Esophagus muscularis mucosa (tissue), 4 donors: ENCODE measurements around the gene ARAP3. TPM values are rescaled to one million over a fixed set of nuclear protein-coding genes. Genes with fewer than 3 reads are reported as not detected.
A peak's percentile ranks its signal among the peaks of the same experiment; 100 is the strongest.

ENCODE experiments used
- DNase-seq: peaks from one replicate; pipeline ENCODE4 v3.0.0-alpha.2; 2017; ENCODE audit errors: extremely low spot score
- H3K27ac ChIP-seq, 4 donors: fragments of 200-600 bp; sonication (generic); replicated peaks in 1 of 4; 1 replicate in 3 of 4; 2 replicates in 1 of 4; pipeline ENCODE4 v1.5.1; 2016 to 2019; ENCODE audit warnings: mild to moderate bottlenecking in 1 of 4
- H3K27me3 ChIP-seq, 4 donors: fragments of 200-600 bp; sonication (generic); one replicate each; pipeline versions ENCODE4 v1.5.1 to v1.6.0; 2016 to 2019
- H3K36me3 ChIP-seq, 4 donors: fragments of 200-600 bp; sonication (generic); one replicate each; pipeline ENCODE4 v1.5.1; 2016 to 2019
- H3K4me1 ChIP-seq, 4 donors: fragments of 200-600 bp; sonication (generic); one replicate each; pipeline ENCODE4 v1.5.1; 2016 to 2019
- H3K4me3 ChIP-seq, 4 donors: fragments of 200-600 bp; sonication (generic); 1 replicate in 2 of 4; 2 replicates in 2 of 4; pipeline ENCODE4 v1.5.1; 2016 to 2019; ENCODE audit warnings: mild to moderate bottlenecking in 4 of 4, moderate library complexity in 1 of 4
- H3K9me3 ChIP-seq, 4 donors: fragments of 200-600 bp; sonication (generic); 1 replicate in 3 of 4; 2 replicates in 1 of 4; pipeline ENCODE4 v1.5.1; 2016 to 2019
- EP300 ChIP-seq: sonication (generic); formaldehyde crosslinking; IDR thresholded peaks from one replicate; pipeline ENCODE4 v1.6.1; 2017; ENCODE audit warnings: antibody characterized with exemption
- POLR2A ChIP-seq: fragments of 450-650 bp; IDR thresholded peaks from one replicate; pipeline ENCODE4 v1.6.1; 2017; ENCODE audit warnings: antibody characterized with exemption, moderate library complexity, mild to moderate bottlenecking, low read depth
- POLR2AphosphoS5 ChIP-seq, 2 donors: sonication (generic); formaldehyde crosslinking; IDR thresholded peaks; one replicate each; pipeline ENCODE4 v1.6.1; 2017; ENCODE audit warnings: antibody characterized with exemption in 2 of 2
- WGBS: methylation state at CpG from one replicate; pipeline ENCODE4 v1.1.5; 2018; 5-methylcytosine and 5-hydroxymethylcytosine counted together
- intact Hi-C: fragments of 100-400 bp; cut with DNase I; formaldehyde crosslinking; loops from one replicate; pipeline ENCODE4 v1.15.1; 2023
- total RNA-seq, 4 donors: library from RNA; depleted of rRNA; stranded (reverse); fragments of >200 nt; gene quantifications; one replicate each; pipeline versions ENCODE4 v1.1.0 to v1.2.1, GENCODE V29; 2016
- TF ChIP-seq, protein P1 (sequence below), 3 experiments: fragments of 200-600 bp in 2 of 3; fragments of 450-650 bp in 1 of 3; sonication (generic) in 2 of 3; IDR thresholded peaks; one replicate each; pipeline ENCODE4 v1.5.1; 2017 to 2019; ENCODE audit warnings: antibody characterized with exemption in 3 of 3, mild to moderate bottlenecking in 2 of 3, moderate library complexity in 1 of 3

Gene ARAP3
- total RNA-seq, 4 donors from 2014 or later = 4.1 to 9.2 (median 7.6) TPM

DNA sequence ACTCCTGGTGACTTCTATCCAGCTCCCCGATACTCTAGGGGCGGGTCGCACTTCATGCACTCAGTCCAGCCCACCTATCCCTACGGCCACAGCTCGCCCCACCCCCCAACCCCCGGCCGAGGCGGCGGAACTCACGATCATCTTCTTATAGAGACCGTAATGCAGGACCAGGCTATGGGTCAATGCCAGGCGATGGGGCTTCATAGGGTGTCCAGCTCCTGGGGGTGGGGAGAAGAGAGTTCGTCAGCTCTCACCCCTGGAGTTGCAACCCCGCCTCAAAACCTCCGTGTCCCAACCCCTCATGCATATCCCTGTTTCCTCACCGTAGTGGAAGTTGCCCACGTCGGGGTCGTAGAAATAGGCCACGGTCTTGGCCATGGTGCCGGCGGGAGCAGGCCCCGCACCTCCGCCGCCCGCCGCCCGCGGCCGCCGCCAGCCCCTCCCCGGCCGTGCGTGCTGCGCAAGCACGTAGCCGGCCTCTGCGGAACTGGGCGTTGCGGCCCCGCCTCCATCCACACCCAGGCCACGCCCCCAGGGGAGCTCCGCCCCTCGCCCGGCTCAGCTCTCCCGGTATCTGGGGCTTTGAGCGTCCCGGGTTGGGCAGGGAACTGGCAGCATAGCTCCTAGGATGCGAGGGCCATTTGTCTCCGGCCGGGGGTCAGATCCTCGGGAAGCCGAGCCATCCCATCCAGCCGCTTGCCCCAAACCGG is 45.5 kb downstream of the ARAP3 start, which contains the start of the genes HDAC3 and RELL2:
HDAC3 (minus strand) TSS at position 437 of the 710 bp plus-strand sequence; CDS start at position 378, 59 bp downstream.
RELL2 (plus strand) TSS at position 585 of the 710 bp plus-strand sequence. CDS start 1,229 bp downstream, outside the sequence.
- 0% methylated on average over 16 of the region's 55 CpGs for WGBS
- DNase-seq = peak; percentile 96
- TF ChIP-seq EP300 (no peak), POLR2A (peak; percentile 36), POLR2AphosphoS5 (IDR thresholded peaks at IDR 0.05) (peak; percentile 58 to 88)
- TF ChIP-seq, protein P1, sequence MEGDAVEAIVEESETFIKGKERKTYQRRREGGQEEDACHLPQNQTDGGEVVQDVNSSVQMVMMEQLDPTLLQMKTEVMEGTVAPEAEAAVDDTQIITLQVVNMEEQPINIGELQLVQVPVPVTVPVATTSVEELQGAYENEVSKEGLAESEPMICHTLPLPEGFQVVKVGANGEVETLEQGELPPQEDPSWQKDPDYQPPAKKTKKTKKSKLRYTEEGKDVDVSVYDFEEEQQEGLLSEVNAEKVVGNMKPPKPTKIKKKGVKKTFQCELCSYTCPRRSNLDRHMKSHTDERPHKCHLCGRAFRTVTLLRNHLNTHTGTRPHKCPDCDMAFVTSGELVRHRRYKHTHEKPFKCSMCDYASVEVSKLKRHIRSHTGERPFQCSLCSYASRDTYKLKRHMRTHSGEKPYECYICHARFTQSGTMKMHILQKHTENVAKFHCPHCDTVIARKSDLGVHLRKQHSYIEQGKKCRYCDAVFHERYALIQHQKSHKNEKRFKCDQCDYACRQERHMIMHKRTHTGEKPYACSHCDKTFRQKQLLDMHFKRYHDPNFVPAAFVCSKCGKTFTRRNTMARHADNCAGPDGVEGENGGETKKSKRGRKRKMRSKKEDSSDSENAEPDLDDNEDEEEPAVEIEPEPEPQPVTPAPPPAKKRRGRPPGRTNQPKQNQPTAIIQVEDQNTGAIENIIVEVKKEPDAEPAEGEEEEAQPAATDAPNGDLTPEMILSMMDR (IDR thresholded peaks at IDR 0.05) = no peak
- peak within 1 kb of the TSS; percentile 74 to 99 (median 76) for H3K4me3 ChIP-seq
- peak within 1 kb of the TSS; percentile 78 to 81 (median 78) for H3K27ac ChIP-seq
- peaks cover 0 to 9% (median 0%) of the 10 kb centered on the region in 4 donors for H3K27me3 ChIP-seq
- intact Hi-C loops = no loop called here
- peaks cover 0 to 24% (median 4%) of the 10 kb centered on the region in 4 donors for H3K36me3 ChIP-seq
- peaks cover 0 to 3% (median 0%) of the 10 kb centered on the region in 4 donors for H3K9me3 ChIP-seq
- peaks cover 28 to 57% (median 39%) of the 10 kb centered on the region in 4 donors for H3K4me1 ChIP-seq

DNA sequence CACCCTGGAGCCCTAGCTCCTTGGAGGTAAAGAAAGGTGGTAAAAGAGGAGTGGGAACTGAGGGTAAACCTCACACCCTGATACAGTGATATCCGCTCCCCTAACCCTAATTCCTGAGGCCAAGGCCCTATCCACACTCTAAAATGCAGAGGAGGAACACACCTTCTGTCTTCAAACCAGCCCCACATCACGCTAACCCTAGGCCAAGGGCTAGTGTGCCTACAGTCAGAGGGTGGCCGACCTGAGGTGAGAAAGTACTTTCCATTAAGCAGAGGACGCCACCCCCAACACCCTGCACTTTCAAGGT is 46.0 kb downstream of the ARAP3 start:
- peaks cover 0 to 19% (median 4%) of the 10 kb centered on the region in 4 donors for H3K36me3 ChIP-seq
- peaks cover 28 to 57% (median 39%) of the 10 kb centered on the region in 4 donors for H3K4me1 ChIP-seq
- no peak for DNase-seq
- intact Hi-C loops = no loop called here
- H3K27me3 ChIP-seq = peaks cover 0 to 9% (median 0%) of the 10 kb centered on the region in 4 donors
- peak overlapping the region; percentile 78 to 81 (median 78) for H3K27ac ChIP-seq
- H3K9me3 ChIP-seq = peaks cover 0 to 3% (median 0%) of the 10 kb centered on the region in 4 donors
- no peak for TF ChIP-seq POLR2AphosphoS5 (IDR thresholded peaks at IDR 0.05)
- no peak for TF ChIP-seq POLR2A
- TF ChIP-seq EP300 = no peak
- 8% methylated on average over 4 of the region's 4 CpGs for WGBS
- H3K4me3 ChIP-seq = peak overlapping the region; percentile 74 to 99 (median 76)

DNA sequence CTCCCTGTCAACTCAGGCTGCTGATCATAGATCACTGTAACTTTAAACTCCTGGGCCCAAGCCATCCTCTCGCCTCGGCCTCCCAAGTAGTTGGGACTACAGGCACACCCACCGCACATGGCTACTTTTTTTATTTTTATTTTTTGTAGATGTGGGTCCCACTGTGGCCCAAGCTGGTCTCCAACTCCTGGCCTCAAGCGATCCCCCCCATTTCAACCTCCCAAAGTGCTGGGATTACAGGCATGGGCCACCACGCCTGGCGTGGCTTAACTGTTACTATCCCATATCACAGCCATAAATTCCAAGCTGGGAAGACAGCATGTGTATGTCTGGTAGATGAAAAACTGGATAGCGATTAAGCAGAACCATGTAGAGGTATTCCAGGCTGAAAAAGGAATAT is 46.4 kb downstream of the ARAP3 start:
- DNase-seq = no peak
- 65% methylated on average over 7 of the region's 7 CpGs for WGBS
- TF ChIP-seq, protein P1 (IDR thresholded peaks at IDR 0.05) = no peak
- TF ChIP-seq EP300 (no peak), POLR2A (no peak), POLR2AphosphoS5 (IDR thresholded peaks at IDR 0.05) (no peak)
- peaks cover 28 to 57% (median 39%) of the 10 kb centered on the region in 4 donors for H3K4me1 ChIP-seq
- intact Hi-C loops = no loop called here
- peaks cover 0 to 3% (median 0%) of the 10 kb centered on the region in 4 donors for H3K9me3 ChIP-seq
- peaks cover 0 to 15% (median 4%) of the 10 kb centered on the region in 4 donors for H3K36me3 ChIP-seq
- H3K27ac ChIP-seq = peak overlapping the region in 1 of 4 donors; percentile 79
- peaks cover 0 to 9% (median 0%) of the 10 kb centered on the region in 4 donors for H3K27me3 ChIP-seq
- H3K4me3 ChIP-seq = peak overlapping the region; percentile 74 to 99 (median 76)

DNA sequence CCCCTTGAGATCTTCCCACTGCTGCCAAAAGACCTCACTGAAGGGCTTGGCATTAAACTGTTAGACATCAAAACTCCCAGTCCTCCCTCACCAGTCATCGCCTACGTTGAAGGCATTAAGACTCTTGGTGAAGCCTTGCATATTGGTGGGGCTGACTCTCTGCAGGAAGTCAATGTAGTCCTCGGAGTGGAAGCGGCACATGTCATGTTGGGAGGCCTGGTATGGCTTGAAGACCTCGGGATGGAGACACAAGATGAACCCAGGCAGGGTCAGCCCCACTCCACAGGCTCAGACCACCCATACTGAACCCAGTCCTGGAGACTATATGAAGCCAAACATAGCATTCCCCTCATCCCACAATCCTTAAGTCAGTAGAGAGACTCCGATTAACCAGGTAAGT is 47.3 kb downstream of the ARAP3 start:
- intact Hi-C loops = no loop called here
- Histone ChIP-seq H3K4me1 (peaks cover 28 to 57% (median 39%) of the 10 kb centered on the region in 4 donors), H3K9me3 (peaks cover 0 to 3% (median 0%) of the 10 kb centered on the region in 4 donors), H3K4me3 (no peak overlapping the region), H3K36me3 (peaks cover 0 to 18% (median 9%) of the 10 kb centered on the region in 4 donors), H3K27me3 (peaks cover 0 to 9% (median 0%) of the 10 kb centered on the region in 4 donors), H3K27ac (no peak overlapping the region)
- no peak for TF ChIP-seq EP300
- TF ChIP-seq, protein P1 (IDR thresholded peaks at IDR 0.05) = no peak
- no peak for TF ChIP-seq POLR2AphosphoS5 (IDR thresholded peaks at IDR 0.05)
- no peak for TF ChIP-seq POLR2A
- DNase-seq = peak; percentile 57
- WGBS = 95% methylated on average over 3 of the region's 6 CpGs
